Measurements from ENCODE around the gene LTC4S. TPM values are rescaled to one million over a fixed set of nuclear protein-coding genes. Genes with fewer than 3 reads are reported as not detected.

Gene LTC4S
- total RNA-seq, 1 donor from 2014 or later, result 5.0 TPM

GRCh38 chr5:179777909-179778308, 15.9 kb upstream of the LTC4S start:
- no peak for DNase-seq (ENCODE audit: low spot score in 2 of 2, unreplicated experiment in 2 of 2)
- no peak overlapping the region for H3K4me3 Mint-ChIP-seq
- H3K27me3 Mint-ChIP-seq (ENCODE audit: low read depth), result no peaks in the 10 kb centered on the region
- H3K36me3 Mint-ChIP-seq, result peaks cover 38% of the 10 kb centered on the region
- H3K4me1 Mint-ChIP-seq, result no peaks in the 10 kb centered on the region
- no peak overlapping the region for H3K27ac Mint-ChIP-seq
- no peak for TF ChIP-seq CTCF (IDR thresholded peaks at IDR 0.05; ENCODE audit: unreplicated experiment)
- H3K9me3 Mint-ChIP-seq, result no peaks in the 10 kb centered on the region

- Mint-ChIP-seq H3K4me1 (no peaks in the 10 kb centered on the region), H3K27ac (no peak overlapping the region), H3K9me3 (no peaks in the 10 kb centered on the region)
Observed at GRCh38 chr5:179778591-179778990, 15.2 kb upstream of the LTC4S start.

GRCh38 chr5:179779826-179780225, 14.0 kb upstream of the LTC4S start:
- Mint-ChIP-seq H3K27me3 (ENCODE audit: low read depth) (no peaks in the 10 kb centered on the region), H3K27ac (no peak overlapping the region), H3K36me3 (peaks cover 27% of the 10 kb centered on the region), H3K4me1 (no peaks in the 10 kb centered on the region), H3K4me3 (no peak overlapping the region), H3K9me3 (no peaks in the 10 kb centered on the region)
- DNase-seq (ENCODE audit: low spot score in 2 of 2, unreplicated experiment in 2 of 2), result no peak
- no peak for TF ChIP-seq CTCF (IDR thresholded peaks at IDR 0.05; ENCODE audit: unreplicated experiment)

More at GRCh38 chr5:179778591-179778990, 15.2 kb upstream of the LTC4S start:
- peaks cover 31% of the 10 kb centered on the region for H3K36me3 Mint-ChIP-seq
- H3K27me3 Mint-ChIP-seq (ENCODE audit: low read depth), result no peaks in the 10 kb centered on the region
- TF ChIP-seq CTCF (IDR thresholded peaks at IDR 0.05; ENCODE audit: unreplicated experiment), result no peak
- no peak for DNase-seq (ENCODE audit: low spot score in 2 of 2, unreplicated experiment in 2 of 2)
- H3K4me3 Mint-ChIP-seq, result no peak overlapping the region

GRCh38 chr5:179780362-179780761, 13.4 kb upstream of the LTC4S start:
- Mint-ChIP-seq H3K36me3 (peaks cover 27% of the 10 kb centered on the region), H3K4me3 (no peak overlapping the region), H3K9me3 (no peaks in the 10 kb centered on the region), H3K4me1 (no peaks in the 10 kb centered on the region), H3K27ac (no peak overlapping the region), H3K27me3 (ENCODE audit: low read depth) (no peaks in the 10 kb centered on the region)
- DNase-seq (ENCODE audit: low spot score in 2 of 2, unreplicated experiment in 2 of 2), result no peak
- no peak for TF ChIP-seq CTCF (IDR thresholded peaks at IDR 0.05; ENCODE audit: unreplicated experiment)

- Mint-ChIP-seq H3K27ac (no peak overlapping the region), H3K4me1 (no peaks in the 10 kb centered on the region), H3K4me3 (no peak overlapping the region), H3K27me3 (ENCODE audit: low read depth) (no peaks in the 10 kb centered on the region), H3K9me3 (no peaks in the 10 kb centered on the region), H3K36me3 (peaks cover 23% of the 10 kb centered on the region)
- no peak for TF ChIP-seq CTCF (IDR thresholded peaks at IDR 0.05; ENCODE audit: unreplicated experiment)
- DNase-seq (ENCODE audit: low spot score in 2 of 2, unreplicated experiment in 2 of 2), result no peak
Observed at GRCh38 chr5:179781846-179782245, 11.9 kb upstream of the LTC4S start.

GRCh38 chr5:179783128-179783527, 10.7 kb upstream of the LTC4S start:
- DNase-seq (ENCODE audit: low spot score in 2 of 2, unreplicated experiment in 2 of 2), result no peak
- Mint-ChIP-seq H3K4me3 (no peak overlapping the region), H3K27me3 (ENCODE audit: low read depth) (no peaks in the 10 kb centered on the region), H3K27ac (no peak overlapping the region), H3K9me3 (no peaks in the 10 kb centered on the region), H3K4me1 (no peaks in the 10 kb centered on the region), H3K36me3 (peaks cover 21% of the 10 kb centered on the region)
- TF ChIP-seq CTCF (IDR thresholded peaks at IDR 0.05; ENCODE audit: unreplicated experiment), result no peak
